Measurements from ENCODE around the gene ULBP3.

DNA sequence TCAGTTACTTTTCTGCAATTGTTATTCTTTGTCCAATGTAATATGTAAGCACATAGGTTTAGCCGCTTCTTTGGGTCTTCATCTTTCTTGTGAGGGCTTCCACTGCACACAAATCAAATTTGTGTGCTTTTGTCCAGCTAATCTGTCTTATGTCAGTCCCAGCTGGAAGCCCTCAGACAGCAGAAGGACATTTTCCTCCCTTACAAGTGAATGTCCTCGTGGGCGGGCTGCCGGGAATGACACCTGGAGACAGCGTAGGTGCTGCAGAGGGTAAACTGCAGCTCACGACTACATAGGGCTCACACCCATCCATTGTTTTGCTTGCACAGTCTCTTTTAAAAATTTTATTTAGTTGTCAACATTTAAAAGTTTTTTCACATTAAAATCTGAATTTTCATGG lies 49.3 kb upstream of the ULBP3 start:
- TF ChIP-seq FOXM1 (IDR thresholded peaks at IDR 0.05; ENCODE audit: borderline replicate concordance), result no peak
- no peak for TF ChIP-seq FOXK2 (IDR thresholded peaks at IDR 0.05)
- no peak for TF ChIP-seq TARDBP (IDR thresholded peaks at IDR 0.05)

Measured in HEK293T (cell line).